HL-60/S4 treated with phorbol 12-myristate 13-acetate at 8.2 ng/mL for 4 days and 3 days (cell line): ENCODE measurements around the gene RIOX2.
"Not testable (repeated sequence)": the region's sequence is repeated elsewhere in the genome, so short reads cannot be mapped to it uniquely, and the experiment has no call there.

ENCODE experiments used
- in situ Hi-C: fragments of 300-500 bp; cut with MboI; formaldehyde crosslinking; loops from 2 replicates; pipeline ENCODE4 v1.15.0; 2022; ENCODE audit warnings: low sequenced_read_pairs

RIOX2 gene

DNA sequence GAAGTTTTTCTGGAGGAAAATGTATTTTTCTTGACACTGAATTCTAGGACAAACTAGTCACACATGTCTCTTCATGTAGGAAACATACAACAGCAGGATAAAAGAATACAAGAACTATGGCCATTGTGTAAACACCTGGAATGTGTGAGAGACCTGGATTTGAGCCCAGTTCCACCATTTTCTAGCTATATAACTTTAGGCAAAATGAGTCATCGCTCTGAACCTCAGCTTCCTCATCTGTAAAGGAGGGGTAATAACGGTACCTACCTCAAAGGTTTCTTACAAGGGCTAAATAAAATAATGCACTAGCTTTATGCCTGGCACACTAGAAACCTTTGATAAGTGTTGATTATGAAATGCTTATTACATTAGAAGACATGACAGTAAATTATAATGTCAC, 57.8 kb downstream of the RIOX2 start:
- in situ Hi-C loops: no loop called here

DNA sequence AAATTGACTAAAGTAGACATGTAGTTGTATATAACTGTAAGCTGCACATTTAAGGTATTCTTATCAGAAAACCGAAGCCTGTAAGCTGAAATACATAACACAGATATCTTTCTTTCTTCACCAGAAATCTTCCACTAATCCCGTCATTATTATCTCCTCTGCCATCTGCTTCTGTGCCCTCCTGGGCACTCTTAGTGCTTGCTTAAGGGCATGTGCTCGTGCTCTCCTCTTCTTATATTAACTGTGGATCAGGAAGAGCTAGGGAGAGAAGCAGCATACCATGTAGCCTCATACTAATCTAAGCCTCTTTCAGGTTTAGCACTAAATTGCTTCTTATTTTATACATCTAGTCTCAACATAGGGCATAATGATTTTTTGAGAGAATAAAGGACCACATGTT, 60.8 kb downstream of the RIOX2 start:
- in situ Hi-C loops: no loop called here

DNA sequence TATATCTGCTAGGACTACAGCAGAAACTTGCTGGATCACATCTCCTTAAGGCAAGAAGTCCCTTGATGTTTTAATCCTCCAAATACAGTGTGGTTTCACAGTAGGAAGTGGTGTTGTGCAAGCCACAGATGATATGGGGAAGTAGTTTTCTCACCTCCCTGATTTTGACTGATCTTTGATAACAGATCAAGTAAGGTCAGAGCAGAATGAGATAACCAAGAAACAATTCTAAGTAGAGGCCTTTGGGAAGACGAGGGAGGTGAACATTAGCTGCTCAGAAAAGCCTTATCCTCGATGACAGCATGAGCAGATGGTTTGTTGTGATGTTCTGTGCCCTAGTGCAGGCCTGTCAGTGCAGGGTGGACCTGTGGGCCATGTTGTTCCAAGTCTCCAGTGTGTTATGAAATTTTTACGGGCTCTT, 61.3 kb downstream of the RIOX2 start:
- in situ Hi-C loops: no loop called here

DNA sequence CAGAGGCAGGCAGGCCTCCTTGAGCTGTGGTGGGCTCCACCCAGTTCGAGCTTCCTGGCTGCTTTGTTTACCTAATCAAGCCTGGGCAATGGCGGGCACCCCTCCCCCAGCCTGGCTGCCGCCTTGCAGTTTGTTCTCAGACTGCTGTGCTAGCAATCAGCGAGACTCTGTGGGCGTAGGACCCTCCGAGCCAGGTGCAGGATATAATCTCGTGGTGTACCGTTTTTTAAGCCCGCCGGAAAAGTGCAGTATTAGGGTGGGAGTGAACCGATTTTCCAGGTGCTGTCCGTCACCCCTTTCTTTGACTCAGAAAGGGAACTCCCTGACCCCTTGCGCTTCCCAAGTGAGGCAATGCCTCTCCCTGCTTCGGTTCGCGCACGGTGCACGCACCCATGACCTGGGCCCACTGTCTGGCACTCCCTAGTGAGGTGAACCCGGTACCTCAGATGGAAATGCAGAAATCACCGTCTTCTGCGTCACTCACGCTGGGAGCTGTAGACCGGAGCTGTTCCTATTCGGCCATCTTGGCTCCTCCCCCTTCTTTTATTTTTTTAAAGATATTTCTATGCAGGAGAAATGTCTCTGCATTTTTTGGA, 61.9 kb downstream of the RIOX2 start:
- in situ Hi-C loops: not testable (repeated sequence)

GRCh38 chr3:97909830-97910229, 62.4 kb downstream of the RIOX2 start:
- in situ Hi-C loops: not testable (repeated sequence)

GRCh38 chr3:97901313-97902248, 70.7 kb downstream of the RIOX2 start:
- in situ Hi-C loops: no loop called here

GRCh38 chr3:97899331-97899730, 72.9 kb downstream of the RIOX2 start:
- in situ Hi-C loops: no loop called here

GRCh38 chr3:97896547-97896946, 75.7 kb downstream of the RIOX2 start:
- in situ Hi-C loops: no loop called here

- in situ Hi-C loops: no loop called here
Observed at GRCh38 chr3:97896129-97896528, 76.1 kb downstream of the RIOX2 start.

GRCh38 chr3:97895216-97895615, 77.0 kb downstream of the RIOX2 start:
- in situ Hi-C loops: no loop called here

GRCh38 chr3:97892852-97893251, 79.4 kb downstream of the RIOX2 start:
- in situ Hi-C loops: no loop called here
